ENCODE measurements around the gene PSAP. TPM values are rescaled to one million over a fixed set of nuclear protein-coding genes. Genes with fewer than 3 reads are reported as not detected.

PSAP gene
- total RNA-seq (2021) (397 to 474 TPM (median 462 TPM) in 3 replicates), Bru-seq, nascent RNA (percentile 90 among the genes with signal in this experiment)
- long read RNA-seq, experiment 1, transcript PSAP-202 (14 exons, 2,872 nt): major isoform, 3,223 of 3,654 reads
- long read RNA-seq, experiment 1, partial matches to known transcripts: 198 of 3,654 reads
- long read RNA-seq, experiment 1, other reads (novel, unspliced or antisense): 232 of 3,654 reads
- long read RNA-seq, experiment 2, transcript PSAP-202 (14 exons, 2,872 nt): major isoform, 301 of 709 reads
- long read RNA-seq, experiment 2, partial matches to known transcripts: 191 of 709 reads
- long read RNA-seq, experiment 2, other reads (novel, unspliced or antisense): 217 of 709 reads
- long read RNA-seq, experiment 3, transcript PSAP-202 (14 exons, 2,872 nt): major isoform, 209 of 350 reads
- long read RNA-seq, experiment 3, partial matches to known transcripts: 128 of 350 reads
- long read RNA-seq, experiment 3, other reads (novel, unspliced or antisense): 13 of 350 reads

DNA sequence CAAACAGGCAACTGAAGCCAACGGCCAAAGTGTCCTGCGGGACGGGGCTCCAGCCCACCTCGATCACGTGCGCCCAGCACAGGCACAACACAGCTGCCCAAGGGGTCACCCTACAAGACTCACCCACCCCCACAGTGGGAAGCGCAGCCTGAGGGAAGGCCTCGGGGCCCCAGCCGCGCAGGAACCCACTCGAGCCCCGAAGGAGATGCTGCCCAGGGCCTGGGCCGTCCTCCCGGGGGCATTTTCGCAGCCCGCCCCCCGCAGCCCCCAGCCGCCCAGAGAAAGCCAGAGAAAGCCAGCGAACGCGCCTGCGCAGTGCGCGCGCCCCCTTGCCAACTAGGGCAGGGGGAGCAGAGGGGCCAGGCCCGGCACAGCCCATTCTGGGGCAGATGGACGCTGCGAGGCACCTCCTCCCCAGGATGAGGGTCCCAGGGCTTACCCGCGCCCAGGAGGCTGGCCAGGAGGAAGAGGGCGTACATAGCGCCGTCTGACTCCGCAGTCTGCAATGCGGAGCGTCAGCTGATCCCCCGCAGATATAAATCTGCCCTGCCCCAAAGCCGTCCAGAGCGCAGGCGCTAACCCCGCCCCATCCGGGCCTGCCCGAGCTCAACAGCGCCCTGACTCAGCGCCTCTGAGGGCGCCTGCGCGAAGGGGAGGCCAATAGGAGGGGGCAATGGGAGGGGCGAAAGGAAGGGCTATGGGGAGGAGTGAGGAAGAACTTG is at the start of gene PSAP:
TSS of gene PSAP (minus strand) at position 509 of the 722 bp plus-strand sequence. CDS start at position 479, 30 bp downstream.
- peak within 1 kb of the TSS; percentile 94 for H3K27ac Mint-ChIP-seq
- peak within 1 kb of the TSS; percentile 96 for H3K4me3 Mint-ChIP-seq
- ChIA-PET POLR2A (interaction anchor here (0.6 to 2.4 kb wide), 3 partner anchors 10 to 77 kb away, joined by 3 to 12 read pairs (median 12); no protein-coding TSS in a partner anchor), CTCF (interaction anchor here (0.7 to 2.4 kb wide), 10 partner anchors 9 to 198 kb away, joined by 3 to 17 read pairs (median 4); no protein-coding TSS in a partner anchor)
- H3K36me3 Mint-ChIP-seq: peaks cover 2% of the 10 kb centered on the region; the same call in 1 of the 2 replicates
- ATAC-seq (peak; percentile 97), DNase-seq (ENCODE audit: low spot score) (peak; percentile 98)
- no peaks in the 10 kb centered on the region for H3K9me3 Mint-ChIP-seq
- no peaks in the 10 kb centered on the region for H3K27me3 Mint-ChIP-seq (ENCODE audit: low read depth)
- H3K4me1 Mint-ChIP-seq: peaks cover 40% of the 10 kb centered on the region
- TF ChIP-seq NFE2L1 (CRISPR knock-in tag; IDR thresholded peaks at IDR 0.05): peak; percentile 71; the same call in 1 of the 2 replicates
- TF ChIP-seq TEAD1 (CRISPR knock-in tag; IDR thresholded peaks at IDR 0.05): peak; percentile 34; the same call in 1 of the 2 replicates
- TF ChIP-seq ARID4B (CRISPR knock-in tag; IDR thresholded peaks at IDR 0.05; ENCODE audit: borderline replicate concordance): peak; percentile 27; the same call in 1 of the 2 replicates
- TF ChIP-seq, protein P1, sequence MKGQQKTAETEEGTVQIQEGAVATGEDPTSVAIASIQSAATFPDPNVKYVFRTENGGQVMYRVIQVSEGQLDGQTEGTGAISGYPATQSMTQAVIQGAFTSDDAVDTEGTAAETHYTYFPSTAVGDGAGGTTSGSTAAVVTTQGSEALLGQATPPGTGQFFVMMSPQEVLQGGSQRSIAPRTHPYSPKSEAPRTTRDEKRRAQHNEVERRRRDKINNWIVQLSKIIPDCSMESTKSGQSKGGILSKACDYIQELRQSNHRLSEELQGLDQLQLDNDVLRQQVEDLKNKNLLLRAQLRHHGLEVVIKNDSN (CRISPR knock-in tag; IDR thresholded peaks at IDR 0.05): peak; percentile 89
- TF ChIP-seq, protein P2, sequence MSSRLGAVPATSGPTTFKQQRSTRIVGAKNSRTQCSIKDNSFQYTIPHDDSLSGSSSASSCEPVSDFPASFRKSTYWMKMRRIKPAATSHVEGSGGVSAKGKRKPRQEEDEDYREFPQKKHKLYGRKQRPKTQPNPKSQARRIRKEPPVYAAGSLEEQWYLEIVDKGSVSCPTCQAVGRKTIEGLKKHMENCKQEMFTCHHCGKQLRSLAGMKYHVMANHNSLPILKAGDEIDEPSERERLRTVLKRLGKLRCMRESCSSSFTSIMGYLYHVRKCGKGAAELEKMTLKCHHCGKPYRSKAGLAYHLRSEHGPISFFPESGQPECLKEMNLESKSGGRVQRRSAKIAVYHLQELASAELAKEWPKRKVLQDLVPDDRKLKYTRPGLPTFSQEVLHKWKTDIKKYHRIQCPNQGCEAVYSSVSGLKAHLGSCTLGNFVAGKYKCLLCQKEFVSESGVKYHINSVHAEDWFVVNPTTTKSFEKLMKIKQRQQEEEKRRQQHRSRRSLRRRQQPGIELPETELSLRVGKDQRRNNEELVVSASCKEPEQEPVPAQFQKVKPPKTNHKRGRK (CRISPR knock-in tag; IDR thresholded peaks at IDR 0.05; ENCODE audit: borderline replicate concordance): no peak
- peak; percentile 44; the same call in 1 of the 2 replicates for TF ChIP-seq FOXP1 (CRISPR knock-in tag; IDR thresholded peaks at IDR 0.05; ENCODE audit: borderline replicate concordance)
- TF ChIP-seq, protein P3, sequence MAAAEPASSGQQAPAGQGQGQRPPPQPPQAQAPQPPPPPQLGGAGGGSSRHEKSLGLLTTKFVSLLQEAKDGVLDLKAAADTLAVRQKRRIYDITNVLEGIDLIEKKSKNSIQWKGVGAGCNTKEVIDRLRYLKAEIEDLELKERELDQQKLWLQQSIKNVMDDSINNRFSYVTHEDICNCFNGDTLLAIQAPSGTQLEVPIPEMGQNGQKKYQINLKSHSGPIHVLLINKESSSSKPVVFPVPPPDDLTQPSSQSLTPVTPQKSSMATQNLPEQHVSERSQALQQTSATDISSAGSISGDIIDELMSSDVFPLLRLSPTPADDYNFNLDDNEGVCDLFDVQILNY (CRISPR knock-in tag; IDR thresholded peaks at IDR 0.05): peak; percentile 76
- no peak for TF ChIP-seq ZNF138 (CRISPR knock-in tag; conservative IDR thresholded peaks at IDR 0.05)
- no peak for TF ChIP-seq SMAD3 (CRISPR knock-in tag; IDR thresholded peaks at IDR 0.05; ENCODE audit: borderline replicate concordance)
- no peak for TF ChIP-seq CREB1 (CRISPR knock-in tag; IDR thresholded peaks at IDR 0.05)
- TF ChIP-seq NR3C1 (CRISPR knock-in tag; conservative IDR thresholded peaks at IDR 0.05; ENCODE audit: low read depth): no peak
- no peak for TF ChIP-seq AR (CRISPR knock-in tag; IDR thresholded peaks at IDR 0.05)
- no peak for TF ChIP-seq EMX1 (CRISPR knock-in tag; IDR thresholded peaks at IDR 0.05)
- TF ChIP-seq PRRX2 (CRISPR knock-in tag; IDR thresholded peaks at IDR 0.05): no peak
- TF ChIP-seq, protein P4, sequence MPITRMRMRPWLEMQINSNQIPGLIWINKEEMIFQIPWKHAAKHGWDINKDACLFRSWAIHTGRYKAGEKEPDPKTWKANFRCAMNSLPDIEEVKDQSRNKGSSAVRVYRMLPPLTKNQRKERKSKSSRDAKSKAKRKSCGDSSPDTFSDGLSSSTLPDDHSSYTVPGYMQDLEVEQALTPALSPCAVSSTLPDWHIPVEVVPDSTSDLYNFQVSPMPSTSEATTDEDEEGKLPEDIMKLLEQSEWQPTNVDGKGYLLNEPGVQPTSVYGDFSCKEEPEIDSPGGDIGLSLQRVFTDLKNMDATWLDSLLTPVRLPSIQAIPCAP (CRISPR knock-in tag; IDR thresholded peaks at IDR 0.05): no peak
- TF ChIP-seq E2F4 (CRISPR knock-in tag; IDR thresholded peaks at IDR 0.05; ENCODE audit: borderline replicate concordance, low read depth): no peak
- peak; percentile 90 for TF ChIP-seq FOXK1 (CRISPR knock-in tag; IDR thresholded peaks at IDR 0.05)
- peak; percentile 66 for TF ChIP-seq SP1 (CRISPR knock-in tag; conservative IDR thresholded peaks at IDR 0.05)
- TF ChIP-seq CREM (CRISPR knock-in tag; IDR thresholded peaks at IDR 0.05): peak; percentile 85
- TF ChIP-seq USF2 (CRISPR knock-in tag; IDR thresholded peaks at IDR 0.05): peak; percentile 89
